PC-3 (cell line): ENCODE measurements around the gene LXN.

Experiments
- CTCF ChIP-seq: fragments of 300-600 bp; sonication (generic); conservative IDR thresholded peaks from 2 replicates; pipeline ENCODE4 v1.5.1; 2017; ENCODE audit warnings: antibody characterized with exemption, low read depth, mild to moderate bottlenecking, low read length
- EZH2 ChIP-seq: fragments of 300-600 bp; sonication (generic); IDR thresholded peaks from one replicate; pipeline ENCODE4 v1.6.1; 2017; ENCODE audit warnings: antibody characterized with exemption, mild to moderate bottlenecking, low read length; ENCODE audit not compliant: unreplicated experiment

GRCh38 chr3:158672215-158673176 lies at the start of gene LXN:
- TF ChIP-seq CTCF (peak; percentile 73), EZH2 (no peak)
